Sigmoid colon (tissue), 7 donors: ENCODE data around the gene SMIM24. TPM values are rescaled to one million over a fixed set of nuclear protein-coding genes. Genes with fewer than 3 reads are reported as not detected.

Experiments
- DNase-seq: peaks from one replicate; pipeline ENCODE4 v3.0.0-alpha.2; 2019
- H3K27ac ChIP-seq, 4 donors: fragments of 200-600 bp; sonication (generic); one replicate each; pipeline ENCODE4 v1.5.1; 2016 to 2019; ENCODE audit warnings: mild to moderate bottlenecking in 1 of 4
- H3K27me3 ChIP-seq, 3 donors: fragments of 200-600 bp; sonication (generic); one replicate each; pipeline ENCODE4 v1.5.1; 2019; ENCODE audit warnings: mild to moderate bottlenecking in 1 of 3
- H3K36me3 ChIP-seq, 4 donors: fragments of 200-600 bp; sonication (generic); one replicate each; pipeline ENCODE4 v1.5.1; 2016 to 2019
- H3K4me1 ChIP-seq, 4 donors: fragments of 200-600 bp; sonication (generic); one replicate each; pipeline ENCODE4 v1.5.1; 2017 to 2019
- H3K4me3 ChIP-seq, 4 donors: fragments of 200-600 bp; sonication (generic); one replicate each; pipeline ENCODE4 v1.5.1; 2017 to 2019; ENCODE audit warnings: mild to moderate bottlenecking in 2 of 4, moderate library complexity in 1 of 4
- H3K9me3 ChIP-seq, 4 donors: fragments of 200-600 bp in 3 of 4; sonication (generic) in 3 of 4; one replicate each; pipeline versions ENCODE4 v1.5.1 to v1.6.1; 2013 to 2019
- CTCF ChIP-seq, 4 experiments: fragments of 450-650 bp in 3 of 4; fragments of 200-600 bp in 1 of 4; IDR thresholded peaks; one replicate each; pipeline ENCODE4 v1.5.1; 2016 to 2019; ENCODE audit warnings: antibody characterized with exemption in 4 of 4, mild to moderate bottlenecking in 3 of 4, moderate library complexity in 2 of 4
- EP300 ChIP-seq, 4 donors: sonication (generic); formaldehyde crosslinking; IDR thresholded peaks; one replicate each; pipeline ENCODE4 v1.6.1; 2017; ENCODE audit warnings: antibody characterized with exemption in 4 of 4
- POLR2A ChIP-seq, 2 donors: fragments of 450-650 bp; IDR thresholded peaks; one replicate each; pipeline ENCODE4 v1.6.1; 2016; ENCODE audit warnings: antibody characterized with exemption in 2 of 2, mild to moderate bottlenecking in 2 of 2, moderate library complexity in 2 of 2
- POLR2AphosphoS5 ChIP-seq, 4 donors: sonication (generic); formaldehyde crosslinking; IDR thresholded peaks; one replicate each; pipeline ENCODE4 v1.6.1; 2017; ENCODE audit warnings: antibody characterized with exemption in 4 of 4
- WGBS, 2 donors: extraction: QIAGEN DNeasy Blood & Tissue Kit; methylation state at CpG; one replicate each; pipeline ENCODE4 v1.1.7; 2013; 5-methylcytosine and 5-hydroxymethylcytosine counted together
- intact Hi-C: fragments of 100-400 bp; cut with DNase I; formaldehyde crosslinking; loops from one replicate; pipeline ENCODE4 v1.15.1; 2023
- polyA plus RNA-seq, 3 donors: library from polyadenylated mRNA; stranded (reverse); fragments of 200-250 nt; gene quantifications; one replicate each; pipeline ENCODE4 v1.2.3, GENCODE V29; 2013
- total RNA-seq, 4 donors: library from RNA; depleted of rRNA; stranded (reverse); fragments of >200 nt; gene quantifications; one replicate each; pipeline ENCODE4 v1.1.0, GENCODE V29; 2016
- donor health status: healthy with polysubstance abuse.
- donor health status: Bipolar disorder and iron deficiency.
- donor health status: healthy.

SMIM24 gene
- total and polyA plus RNA-seq, 7 donors = 15.1 to 72.7 (median 30.3) TPM; not detected in 4

GRCh38 chr19:3519126-3519525 lies 38.8 kb upstream of the SMIM24 start:
- peaks cover 0 to 26% (median 14%) of the 10 kb centered on the region in 4 donors for H3K4me1 ChIP-seq
- H3K4me3 ChIP-seq = no peak overlapping the region
- no peaks in the 10 kb centered on the region for H3K9me3 ChIP-seq
- 91 to 93% methylated on average over 18 of the region's 18 CpGs for WGBS, 2 donors
- no peak overlapping the region for H3K27ac ChIP-seq
- H3K36me3 ChIP-seq = peaks cover 0 to 23% (median 7%) of the 10 kb centered on the region in 4 donors
- no peak for DNase-seq
- intact Hi-C loops = no loop called here
- TF ChIP-seq POLR2A (IDR thresholded peaks at IDR 0.05) (no peak), CTCF (IDR thresholded peaks at IDR 0.05) (no peak), EP300 (IDR thresholded peaks at IDR 0.05) (no peak), POLR2AphosphoS5 (IDR thresholded peaks at IDR 0.05) (no peak)
- no peaks in the 10 kb centered on the region for H3K27me3 ChIP-seq

- 93 to 95% methylated on average over 2 of the region's 2 CpGs for WGBS, 2 donors
- no peak for TF ChIP-seq CTCF (IDR thresholded peaks at IDR 0.05)
- intact Hi-C loops = no loop called here
- Histone ChIP-seq H3K4me1 (peaks cover 0 to 30% (median 14%) of the 10 kb centered on the region in 4 donors), H3K4me3 (no peak overlapping the region), H3K27ac (no peak overlapping the region), H3K36me3 (peaks cover 0 to 18% (median 5%) of the 10 kb centered on the region in 4 donors), H3K9me3 (no peaks in the 10 kb centered on the region), H3K27me3 (no peaks in the 10 kb centered on the region)
- no peak for DNase-seq
Measured at GRCh38 chr19:3518659-3519058, 38.3 kb upstream of the SMIM24 start.

- Histone ChIP-seq H3K9me3 (no peaks in the 10 kb centered on the region), H3K36me3 (peaks cover 0 to 14% (median 3%) of the 10 kb centered on the region in 4 donors), H3K27me3 (no peaks in the 10 kb centered on the region), H3K4me3 (no peak overlapping the region), H3K27ac (no peak overlapping the region), H3K4me1 (peaks cover 0 to 35% (median 16%) of the 10 kb centered on the region in 4 donors)
- intact Hi-C loops = no loop called here
- TF ChIP-seq CTCF (IDR thresholded peaks at IDR 0.05) (no peak), EP300 (IDR thresholded peaks at IDR 0.05) (no peak), POLR2AphosphoS5 (IDR thresholded peaks at IDR 0.05) (no peak), POLR2A (IDR thresholded peaks at IDR 0.05) (no peak)
- 90 to 92% methylated on average over 10 of the region's 10 CpGs for WGBS, 2 donors
- DNase-seq = no peak
Measured at GRCh38 chr19:3518255-3518654, 37.9 kb upstream of the SMIM24 start.

- intact Hi-C loops = no loop called here
- Histone ChIP-seq H3K4me1 (peaks cover 0 to 41% (median 19%) of the 10 kb centered on the region in 4 donors), H3K4me3 (no peak overlapping the region), H3K27ac (no peak overlapping the region), H3K9me3 (no peaks in the 10 kb centered on the region), H3K27me3 (no peaks in the 10 kb centered on the region), H3K36me3 (peaks cover 0 to 8% (median 0%) of the 10 kb centered on the region in 4 donors)
- TF ChIP-seq POLR2A (IDR thresholded peaks at IDR 0.05) (no peak), EP300 (IDR thresholded peaks at IDR 0.05) (no peak), CTCF (IDR thresholded peaks at IDR 0.05) (no peak), POLR2AphosphoS5 (IDR thresholded peaks at IDR 0.05) (no peak)
- WGBS, 2 donors = 88 to 96% methylated on average over 2 of the region's 2 CpGs
- no peak for DNase-seq
Measured at GRCh38 chr19:3517638-3518037, 37.3 kb upstream of the SMIM24 start.

GRCh38 chr19:3516675-3517207 lies 36.4 kb upstream of the SMIM24 start:
- Histone ChIP-seq H3K27me3 (no peaks in the 10 kb centered on the region), H3K27ac (no peak overlapping the region), H3K9me3 (no peaks in the 10 kb centered on the region), H3K4me1 (peaks cover 0 to 50% (median 21%) of the 10 kb centered on the region in 4 donors), H3K36me3 (peaks cover 0 to 8% (median 0%) of the 10 kb centered on the region in 4 donors), H3K4me3 (no peak overlapping the region)
- intact Hi-C loops = no loop called here
- TF ChIP-seq CTCF (IDR thresholded peaks at IDR 0.05) (no peak), POLR2AphosphoS5 (IDR thresholded peaks at IDR 0.05) (no peak), EP300 (IDR thresholded peaks at IDR 0.05) (no peak), POLR2A (IDR thresholded peaks at IDR 0.05) (no peak)
- DNase-seq = no peak
- WGBS, 2 donors = 38 to 47% methylated on average over 15 of the region's 15 CpGs
